ENCODE data around the gene SLC6A16.
A peak's percentile ranks its signal among the peaks of the same experiment; 100 is the strongest.

The SLC6A16 gene

GRCh38 chr19:49347191-49347590 lies 22.2 kb upstream of the SLC6A16 start:
- no peak for DNase-seq

GRCh38 chr19:49344505-49345423 lies 19.8 kb upstream of the SLC6A16 start:
- no peak for DNase-seq

- no peak for DNase-seq
These were observed 18.1 kb upstream of the SLC6A16 start for GRCh38 chr19:49343123-49343522.

GRCh38 chr19:49342291-49342721 lies 17.3 kb upstream of the SLC6A16 start:
- no peak for DNase-seq

GRCh38 chr19:49340865-49341718 lies 16.1 kb upstream of the SLC6A16 start:
- DNase-seq, result no peak

GRCh38 chr19:49340069-49340864 lies 15.3 kb upstream of the SLC6A16 start:
- peak in 1 of 56 donors; percentile 57 for DNase-seq

GRCh38 chr19:49339301-49340068 lies 14.5 kb upstream of the SLC6A16 start:
- peak in 52 of 56 donors; percentile 14 to 89 (median 66) for DNase-seq

- DNase-seq, result peak in 30 of 56 donors; percentile 10 to 73 (median 34)
These were observed 13.8 kb upstream of the SLC6A16 start for GRCh38 chr19:49338691-49339300.

GRCh38 chr19:49338023-49338677 lies 13.2 kb upstream of the SLC6A16 start:
- no peak for DNase-seq

GRCh38 chr19:49337267-49338022 lies 12.5 kb upstream of the SLC6A16 start:
- DNase-seq, result no peak

GRCh38 chr19:49336482-49337266 lies 11.7 kb upstream of the SLC6A16 start:
- no peak for DNase-seq

GRCh38 chr19:49335784-49336481 lies 10.9 kb upstream of the SLC6A16 start:
- no peak for DNase-seq

- DNase-seq, result no peak
These were observed 10.2 kb upstream of the SLC6A16 start, which contains the start of gene CD37 for GRCh38 chr19:49335071-49335783. TSS of gene CD37 (plus strand) at chr19:49335406. CDS start at chr19:49335541, 135 bp downstream.

- peak in 1 of 56 donors; percentile 5 for DNase-seq
These were observed 8.9 kb upstream of the SLC6A16 start for GRCh38 chr19:49333811-49334288.

- DNase-seq, result no peak
These were observed 8.4 kb upstream of the SLC6A16 start for GRCh38 chr19:49333418-49333805.
